PC-9 (cell line): ENCODE results near the gene DNMBP. TPM values are rescaled to one million over a fixed set of nuclear protein-coding genes. Genes with fewer than 3 reads are reported as not detected.
"Not testable (repeated sequence)": the region's sequence is repeated elsewhere in the genome, so short reads cannot be mapped to it uniquely, and the experiment has no call there.

Experiments used
- BruUV-seq: library from RNA; stranded (reverse); fragments of 400-500 nt; replicated peaks from 2 replicates; lab custom pipeline; 2021; lab: Mats Ljungman, UMichigan
- CTCF ChIA-PET: fragments of 300-600 bp; sonication (Branson Sonifier 250); formaldehyde crosslinking; loops from one replicate; lab custom pipeline; 2022; ENCODE audit warnings: antibody characterized with exemption; lab: Charles Lee
- POLR2A ChIA-PET: fragments of 300-600 bp; sonication (Branson Sonifier 250); formaldehyde crosslinking; loops from one replicate; lab custom pipeline; 2022; ENCODE audit warnings: antibody characterized with exemption; ENCODE audit not compliant: unreplicated experiment; lab: Charles Lee
- DNase-seq, 2 experiments: peaks; one replicate each; pipeline versions ENCODE4 v3.0.0 to v3.0.0-alpha.2; 2015 to 2022; ENCODE audit warnings: mixed read lengths in 1 of 2
- H2AFZ ChIP-seq: fragments of 200-600 bp; sonication (generic); 2 replicates; pipeline ENCODE4 v1.8.1; 2017; ENCODE audit warnings: antibody characterized with exemption
- H3F3A ChIP-seq: fragments of 200-600 bp; sonication (generic); 2 replicates; pipeline ENCODE4 v1.8.1; 2017; ENCODE audit warnings: antibody characterized with exemption, mild to moderate bottlenecking, low read depth; ENCODE audit not compliant: insufficient read depth
- H3K27ac ChIP-seq: fragments of 200-600 bp; sonication (generic); 2 replicates; pipeline ENCODE4 v1.6.1; 2016; ENCODE audit warnings: mixed run types
- H3K27me3 ChIP-seq: fragments of 200-600 bp; sonication (generic); 2 replicates; pipeline ENCODE4 v1.6.1; 2016; ENCODE audit warnings: low read depth, mixed run types; ENCODE audit not compliant: insufficient read depth
- H3K36me3 ChIP-seq: fragments of 200-600 bp; sonication (generic); 2 replicates; pipeline ENCODE4 v1.6.1; 2016; ENCODE audit warnings: low read depth, mixed run types
- H3K4me1 ChIP-seq: fragments of 200-600 bp; sonication (generic); replicated peaks from 2 replicates; pipeline ENCODE4 v1.6.1; 2016; ENCODE audit warnings: mixed run types; ENCODE audit not compliant: insufficient read depth
- H3K4me2 ChIP-seq: fragments of 200-600 bp; sonication (generic); 2 replicates; pipeline ENCODE4 v1.6.1; 2017; ENCODE audit warnings: mixed run types
- H3K4me3 ChIP-seq: fragments of 200-600 bp; sonication (generic); 2 replicates; pipeline ENCODE4 v1.6.1; 2016; ENCODE audit warnings: mixed run types
- H3K79me2 ChIP-seq: fragments of 200-600 bp; sonication (generic); 2 replicates; pipeline ENCODE4 v1.6.1; 2017; ENCODE audit warnings: low read depth, mixed run types
- H3K9me2 ChIP-seq: fragments of 200-600 bp; sonication (generic); 2 replicates; pipeline ENCODE4 v1.8.1; 2017; ENCODE audit warnings: mild to moderate bottlenecking; ENCODE audit not compliant: insufficient read depth
- H3K9me3 ChIP-seq: fragments of 200-600 bp; sonication (generic); 2 replicates; pipeline ENCODE4 v1.8.1; 2016; ENCODE audit warnings: low read depth; ENCODE audit not compliant: insufficient read depth
- H4K20me1 ChIP-seq: fragments of 200-600 bp; sonication (generic); 2 replicates; pipeline ENCODE4 v1.8.1; 2017; ENCODE audit not compliant: insufficient read depth
- EZH2 ChIP-seq: fragments of 200-600 bp; sonication (generic); IDR thresholded peaks from 2 replicates; pipeline ENCODE4 v1.8.0; 2017; ENCODE audit warnings: antibody characterized with exemption, low read depth
- intact Hi-C: fragments of 100-400 bp; cut with micrococcal nuclease; formaldehyde crosslinking; loops from one replicate; pipeline ENCODE4 v1.10.0; 2022; ENCODE audit not compliant: unreplicated experiment
- total RNA-seq: library from RNA; stranded (reverse); gene quantifications from 2 replicates; pipeline ENCODE4 v1.2.3, GENCODE V29; 2021
- TF ChIP-seq, protein P1 (sequence below): fragments of 200-600 bp; sonication (generic); conservative IDR thresholded peaks from 2 replicates; pipeline ENCODE4 v1.6.1; 2017; ENCODE audit warnings: mixed run types, antibody characterized with exemption, mild to moderate bottlenecking, moderate library complexity

The DNMBP gene
- total RNA-seq, 1 experiment from 2014 or later: 14.9 TPM

DNA sequence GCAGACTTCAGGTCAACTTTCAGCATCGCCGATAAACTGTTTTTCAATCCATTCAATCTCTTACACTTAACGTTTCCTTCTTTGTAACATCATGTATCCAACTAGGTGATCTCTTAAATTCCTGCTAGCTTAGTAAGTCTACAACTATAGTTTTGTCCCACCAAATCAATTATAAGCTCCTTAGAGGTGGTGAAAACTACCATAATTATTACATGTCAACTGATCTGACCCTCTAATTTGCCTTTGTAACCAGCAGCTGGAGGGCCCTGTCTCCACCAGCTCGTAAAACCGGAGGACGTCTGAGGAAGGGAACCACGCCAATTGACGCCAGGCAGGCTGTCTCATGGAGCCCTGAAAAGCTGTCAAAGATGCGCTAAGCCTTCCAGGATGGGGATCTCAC lies 113.9 kb downstream of the DNMBP start:
- Histone ChIP-seq H3K27ac (no peak overlapping the region), H2AFZ (no peak overlapping the region), H3K4me1 (no peaks in the 10 kb centered on the region), H3K4me3 (no peak overlapping the region), H3F3A (no peaks in the 10 kb centered on the region), H3K79me2 (no peaks in the 10 kb centered on the region), H3K9me2 (no peaks in the 10 kb centered on the region), H3K27me3 (no peaks in the 10 kb centered on the region), H3K36me3 (peaks cover 23% of the 10 kb centered on the region), H3K9me3 (no peaks in the 10 kb centered on the region), H3K4me2 (no peak overlapping the region), H4K20me1 (no peaks in the 10 kb centered on the region)
- ChIA-PET POLR2A (no interaction called here), CTCF (no interaction called here)
- intact Hi-C loops: no loop called here
- BruUV-seq: no TSS peak
- no peak for DNase-seq
- TF ChIP-seq, protein P1, sequence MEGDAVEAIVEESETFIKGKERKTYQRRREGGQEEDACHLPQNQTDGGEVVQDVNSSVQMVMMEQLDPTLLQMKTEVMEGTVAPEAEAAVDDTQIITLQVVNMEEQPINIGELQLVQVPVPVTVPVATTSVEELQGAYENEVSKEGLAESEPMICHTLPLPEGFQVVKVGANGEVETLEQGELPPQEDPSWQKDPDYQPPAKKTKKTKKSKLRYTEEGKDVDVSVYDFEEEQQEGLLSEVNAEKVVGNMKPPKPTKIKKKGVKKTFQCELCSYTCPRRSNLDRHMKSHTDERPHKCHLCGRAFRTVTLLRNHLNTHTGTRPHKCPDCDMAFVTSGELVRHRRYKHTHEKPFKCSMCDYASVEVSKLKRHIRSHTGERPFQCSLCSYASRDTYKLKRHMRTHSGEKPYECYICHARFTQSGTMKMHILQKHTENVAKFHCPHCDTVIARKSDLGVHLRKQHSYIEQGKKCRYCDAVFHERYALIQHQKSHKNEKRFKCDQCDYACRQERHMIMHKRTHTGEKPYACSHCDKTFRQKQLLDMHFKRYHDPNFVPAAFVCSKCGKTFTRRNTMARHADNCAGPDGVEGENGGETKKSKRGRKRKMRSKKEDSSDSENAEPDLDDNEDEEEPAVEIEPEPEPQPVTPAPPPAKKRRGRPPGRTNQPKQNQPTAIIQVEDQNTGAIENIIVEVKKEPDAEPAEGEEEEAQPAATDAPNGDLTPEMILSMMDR: no peak
- TF ChIP-seq EZH2: no peak

GRCh38 chr10:99895066-99895465 lies 114.7 kb downstream of the DNMBP start:
- H4K20me1 ChIP-seq, intact Hi-C loops, H2AFZ ChIP-seq: not testable (repeated sequence)

GRCh38 chr10:99894613-99895012 lies 115.1 kb downstream of the DNMBP start:
- no peaks in the 10 kb centered on the region for H3K27me3 ChIP-seq
- H3F3A ChIP-seq: no peaks in the 10 kb centered on the region
- H4K20me1 ChIP-seq: no peaks in the 10 kb centered on the region
- CTCF ChIA-PET: interaction anchor here (0.5 kb wide), 1 partner anchor 115 kb away, joined by 3 read pairs; the partner anchor contains the start of gene DNMBP
- no peak overlapping the region for H3K4me3 ChIP-seq
- H3K4me1 ChIP-seq: no peaks in the 10 kb centered on the region
- intact Hi-C loops: no loop called here
- H3K79me2 ChIP-seq: no peaks in the 10 kb centered on the region
- H3K4me2 ChIP-seq: no peak overlapping the region
- POLR2A ChIA-PET: no interaction called here
- H2AFZ ChIP-seq: no peak overlapping the region
- DNase-seq: no peak
- BruUV-seq: no TSS peak
- H3K36me3 ChIP-seq: peaks cover 23% of the 10 kb centered on the region
- TF ChIP-seq, protein P1: no peak
- TF ChIP-seq EZH2: no peak
- no peaks in the 10 kb centered on the region for H3K9me3 ChIP-seq
- no peak overlapping the region for H3K27ac ChIP-seq
- no peaks in the 10 kb centered on the region for H3K9me2 ChIP-seq

More at GRCh38 chr10:99895066-99895465, 114.7 kb downstream of the DNMBP start:
- H3K9me2 ChIP-seq, H3K4me3 ChIP-seq, POLR2A ChIA-PET, H3K27ac ChIP-seq, H3K4me1 ChIP-seq, H3K79me2 ChIP-seq, H3K4me2 ChIP-seq, BruUV-seq, H3F3A ChIP-seq, H3K9me3 ChIP-seq, H3K27me3 ChIP-seq, DNase-seq: not testable (repeated sequence)
- CTCF ChIA-PET: interaction anchor here (0.5 kb wide), 1 partner anchor 115 kb away, joined by 3 read pairs; the partner anchor contains the start of gene DNMBP
- peaks cover 23% of the 10 kb centered on the region for H3K36me3 ChIP-seq

DNA sequence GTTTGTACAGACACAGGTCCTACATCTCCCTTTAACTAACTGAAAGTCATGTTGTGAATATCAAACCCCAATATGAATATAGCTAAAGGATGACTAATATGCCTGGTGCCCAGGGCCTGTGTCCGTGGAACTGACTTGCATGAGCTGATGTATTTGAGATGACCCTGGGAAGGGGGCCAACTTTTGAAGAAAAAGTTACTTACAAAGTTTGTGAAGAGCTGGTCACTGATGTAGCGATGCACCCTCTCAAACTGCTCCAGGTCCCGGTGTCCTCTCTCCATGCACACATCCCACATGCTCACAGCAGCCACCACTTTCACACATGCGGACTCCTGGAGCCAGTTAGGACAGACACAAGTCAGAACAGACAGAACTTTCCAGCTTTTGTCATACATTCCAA lies 121.1 kb downstream of the DNMBP start:
- Histone ChIP-seq H3K4me2 (no peak overlapping the region), H3K4me3 (no peak overlapping the region), H3K9me3 (no peaks in the 10 kb centered on the region), H3F3A (no peaks in the 10 kb centered on the region), H3K4me1 (no peaks in the 10 kb centered on the region), H3K27me3 (no peaks in the 10 kb centered on the region), H3K9me2 (no peaks in the 10 kb centered on the region), H4K20me1 (no peaks in the 10 kb centered on the region), H2AFZ (no peak overlapping the region), H3K36me3 (peaks cover 12% of the 10 kb centered on the region; the same call in 1 of the 2 replicates), H3K27ac (no peak overlapping the region), H3K79me2 (no peaks in the 10 kb centered on the region)
- POLR2A ChIA-PET: interaction anchor here (0.7 kb wide), 1 partner anchor 17 kb away, joined by 7 read pairs; no protein-coding TSS in a partner anchor
- BruUV-seq: no TSS peak
- DNase-seq: no peak
- intact Hi-C loops: no loop called here
- CTCF ChIA-PET: no interaction called here
- TF ChIP-seq EZH2: no peak
- TF ChIP-seq, protein P1: no peak
